SK-N-SH (cell line): Measurements from ENCODE around the gene PLEKHG2. TPM values are rescaled to one million over a fixed set of nuclear protein-coding genes. Genes with fewer than 3 reads are reported as not detected.

Experiments used
- CTCF ChIA-PET: fragments of 300-600, 350-600 bp; formaldehyde crosslinking; extraction: SDS; loops from one replicate; lab custom pipeline; 2021; lab: Yijun Ruan, JAX
- POLR2A ChIA-PET: fragments of 350-600 bp; sonication (Branson Sonifier 250); formaldehyde crosslinking; extraction: SDS; loops from one replicate; lab custom pipeline; 2020; ENCODE audit warnings: antibody characterized with exemption, inconsistent platforms; lab: Yijun Ruan, JAX
- DNase-seq: peaks from one replicate; pipeline ENCODE4 v3.0.0; 2012
- H2AFZ ChIP-seq: fragments of 200-600 bp; sonication (generic); 2 replicates; pipeline ENCODE4 v1.8.1; 2016; ENCODE audit warnings: antibody characterized with exemption, mild to moderate bottlenecking, low read depth
- H3F3A ChIP-seq: fragments of 200-600 bp; sonication (generic); replicated peaks from 2 replicates; pipeline ENCODE3; 2016; ENCODE audit warnings: antibody characterized with exemption, mild to moderate bottlenecking; ENCODE audit not compliant: insufficient read depth
- H3K27ac ChIP-seq, 2 experiments: fragments of 200-500 bp in 1 of 2; fragments of 200-600 bp in 1 of 2; sonication (Bioruptor generic) in 1 of 2; sonication (generic), shearing (Covaris generic) in 1 of 2; 2 replicates each; pipeline versions ENCODE4 v1.5.1 to v1.6.1; 2014 to 2016; ENCODE audit warnings: low read depth in 2 of 2, inconsistent platforms in 1 of 2, low read length in 1 of 2, mild to moderate bottlenecking in 1 of 2, mixed read lengths in 1 of 2
- H3K27me3 ChIP-seq: fragments of 200-600 bp; sonication (generic), shearing (Covaris generic); 2 replicates; pipeline ENCODE4 v1.6.1; 2016; ENCODE audit warnings: mixed run types; ENCODE audit not compliant: insufficient read depth
- H3K36me3 ChIP-seq, 2 experiments: fragments of 200-500 bp in 1 of 2; fragments of 200-600 bp in 1 of 2; sonication (Bioruptor generic) in 1 of 2; sonication (generic) in 1 of 2; replicated peaks in 1 of 2; 2 replicates each; pipeline versions ENCODE3 to v1.5.1; 2014 to 2016; ENCODE audit warnings: low read length in 1 of 2, mild to moderate bottlenecking in 1 of 2; ENCODE audit not compliant: insufficient read depth in 2 of 2, control insufficient read depth in 1 of 2
- H3K4me1 ChIP-seq, 2 experiments: fragments of 200-500 bp in 1 of 2; fragments of 200-600 bp in 1 of 2; sonication (Bioruptor generic) in 1 of 2; sonication (generic), shearing (Covaris generic) in 1 of 2; 2 replicates each; pipeline versions ENCODE4 v1.5.1 to v1.6.1; 2014 to 2016; ENCODE audit warnings: low read depth in 1 of 2, low read length in 1 of 2, mixed run types in 1 of 2; ENCODE audit not compliant: insufficient read depth in 2 of 2, control insufficient read depth in 1 of 2
- H3K4me2 ChIP-seq: fragments of 200-600 bp; sonication (generic), shearing (Covaris generic); 2 replicates; pipeline ENCODE4 v1.6.1; 2017; ENCODE audit warnings: mixed run types
- H3K4me3 ChIP-seq, 2 experiments: fragments of 200-500 bp in 1 of 2; fragments of 200-600 bp in 1 of 2; sonication (Bioruptor generic) in 1 of 2; sonication (generic), shearing (Covaris generic) in 1 of 2; 2 replicates each; pipeline versions ENCODE4 v1.5.1 to v1.8.1; 2014 to 2016; ENCODE audit warnings: low read depth in 2 of 2, inconsistent platforms in 1 of 2, low read length in 1 of 2, mild to moderate bottlenecking in 1 of 2, mixed read lengths in 1 of 2, moderate library complexity in 1 of 2
- H3K79me2 ChIP-seq: fragments of 200-600 bp; sonication (generic); 2 replicates; pipeline ENCODE4 v1.8.1; 2017; ENCODE audit warnings: mild to moderate bottlenecking; ENCODE audit not compliant: insufficient read depth
- H3K9ac ChIP-seq: fragments of 200-600 bp; sonication (generic); 2 replicates; pipeline ENCODE4 v1.6.1; 2017; ENCODE audit warnings: mixed run types
- H3K9me2 ChIP-seq: fragments of 200-600 bp; sonication (generic); 2 replicates; pipeline ENCODE4 v1.6.1; 2017; ENCODE audit warnings: mixed run types
- H3K9me3 ChIP-seq: fragments of 200-600 bp; sonication (generic); 2 replicates; pipeline ENCODE4 v1.6.1; 2017; ENCODE audit warnings: mixed run types, mild to moderate bottlenecking, moderate library complexity
- H4K20me1 ChIP-seq: fragments of 200-600 bp; sonication (generic); 2 replicates; pipeline ENCODE4 v1.6.1; 2017; ENCODE audit warnings: mild to moderate bottlenecking, mixed run types; ENCODE audit not compliant: insufficient read depth
- ELF1 ChIP-seq: IDR thresholded peaks from 2 replicates; pipeline ENCODE4 v1.4.0; 2012
- EP300 ChIP-seq, 2 experiments: IDR thresholded peaks; 2 replicates each; pipeline versions ENCODE4 v1.4.0 to v1.6.1; 2012; ENCODE audit warnings: borderline replicate concordance in 1 of 2, low read depth in 1 of 2, low read length in 1 of 2
- EZH2phosphoT487 ChIP-seq: fragments of 200-600 bp; sonication (generic); IDR thresholded peaks from 2 replicates; pipeline ENCODE4 v1.6.1; 2017; ENCODE audit warnings: low read depth, mixed run types, mild to moderate bottlenecking, antibody characterized with exemption, moderate library complexity, borderline replicate concordance
- FOSL2 ChIP-seq: IDR thresholded peaks from 2 replicates; pipeline ENCODE4 v1.4.0; 2012; ENCODE audit warnings: low read depth, mild to moderate bottlenecking, moderate library complexity, borderline replicate concordance
- FOXJ3 ChIP-seq: sonication (generic); formaldehyde crosslinking; IDR thresholded peaks from 2 replicates; pipeline ENCODE4 v1.5.1; 2020; ENCODE audit warnings: mild to moderate bottlenecking, missing genetic modification reagents
- FOXM1 ChIP-seq: IDR thresholded peaks from 2 replicates; pipeline ENCODE4 v1.4.0; 2012; ENCODE audit warnings: low read depth, mild to moderate bottlenecking
- GABPA ChIP-seq: IDR thresholded peaks from 2 replicates; pipeline ENCODE4 v1.4.0; 2012; ENCODE audit warnings: low read depth, mild to moderate bottlenecking
- GATA2 ChIP-seq: sonication (generic); formaldehyde crosslinking; IDR thresholded peaks from 2 replicates; pipeline ENCODE4 v1.5.0; 2020; ENCODE audit warnings: mild to moderate bottlenecking, missing genetic modification reagents
- MXI1 ChIP-seq: IDR thresholded peaks from 2 replicates; pipeline ENCODE4 v1.6.1; 2012; ENCODE audit warnings: mild to moderate bottlenecking, low read depth, low read length, improper control_type of control experiment
- NRF1 ChIP-seq: IDR thresholded peaks from 2 replicates; pipeline ENCODE4 v1.6.1; 2012; ENCODE audit warnings: low read depth, mild to moderate bottlenecking, low read length
- POLR2AphosphoS5 ChIP-seq: IDR thresholded peaks from 2 replicates; pipeline ENCODE4 v1.6.1; 2012; ENCODE audit warnings: low read depth, low read length
- RCOR1 ChIP-seq: fragments of 150-350 bp; IDR thresholded peaks from 2 replicates; pipeline ENCODE4 v1.6.1; 2017; ENCODE audit warnings: antibody characterized with exemption, low read length
- SIN3A ChIP-seq: IDR thresholded peaks from 2 replicates; pipeline ENCODE4 v1.6.1; 2012; ENCODE audit warnings: low read depth, mild to moderate bottlenecking, low read length, moderate library complexity, borderline replicate concordance
- TAF1 ChIP-seq: IDR thresholded peaks from 2 replicates; pipeline ENCODE4 v1.6.1; 2012; ENCODE audit warnings: low read depth, mild to moderate bottlenecking, low read length, moderate library complexity, borderline replicate concordance
- TCF12 ChIP-seq: IDR thresholded peaks from 2 replicates; pipeline ENCODE4 v1.4.0; 2012
- YY1 ChIP-seq: IDR thresholded peaks from 2 replicates; pipeline ENCODE4 v1.4.0; 2012; ENCODE audit warnings: low read depth, mild to moderate bottlenecking
- ZBTB33 ChIP-seq: IDR thresholded peaks from 2 replicates; pipeline ENCODE4 v1.4.0; 2012; ENCODE audit warnings: low read depth, borderline replicate concordance
- WGBS: methylation state at CpG from one replicate; pipeline ENCODE4 v1.1.6; 2017; ENCODE audit warnings: low lambda C conversion rate; 5-methylcytosine and 5-hydroxymethylcytosine counted together
- polyA plus RNA-seq, 3 experiments: library from polyadenylated mRNA; depleted of rRNA; stranded (reverse); fragments of >200 nt; gene quantifications; 2 replicates each; pipeline ENCODE4 v1.2.3, GENCODE V29; 2012
- TF ChIP-seq, protein P1 (sequence below): fragments of 150-350 bp; IDR thresholded peaks from 2 replicates; pipeline ENCODE4 v1.6.1; 2016; ENCODE audit warnings: mild to moderate bottlenecking, low read depth, low read length
- TF ChIP-seq, protein P2 (sequence below): IDR thresholded peaks from 2 replicates; pipeline ENCODE4 v1.4.0; 2012; ENCODE audit warnings: low read depth
- TF ChIP-seq, protein P3 (sequence below): IDR thresholded peaks from 2 replicates; pipeline ENCODE4; 2012
- TF ChIP-seq, protein P4 (sequence below): IDR thresholded peaks from 2 replicates; pipeline ENCODE4 v1.4.0; 2012; ENCODE audit warnings: low read depth, borderline replicate concordance

The PLEKHG2 gene
- polyA plus RNA-seq, 1 of the 3 experiments (the other 2 are of a cell fraction), result 13.6 TPM

DNA sequence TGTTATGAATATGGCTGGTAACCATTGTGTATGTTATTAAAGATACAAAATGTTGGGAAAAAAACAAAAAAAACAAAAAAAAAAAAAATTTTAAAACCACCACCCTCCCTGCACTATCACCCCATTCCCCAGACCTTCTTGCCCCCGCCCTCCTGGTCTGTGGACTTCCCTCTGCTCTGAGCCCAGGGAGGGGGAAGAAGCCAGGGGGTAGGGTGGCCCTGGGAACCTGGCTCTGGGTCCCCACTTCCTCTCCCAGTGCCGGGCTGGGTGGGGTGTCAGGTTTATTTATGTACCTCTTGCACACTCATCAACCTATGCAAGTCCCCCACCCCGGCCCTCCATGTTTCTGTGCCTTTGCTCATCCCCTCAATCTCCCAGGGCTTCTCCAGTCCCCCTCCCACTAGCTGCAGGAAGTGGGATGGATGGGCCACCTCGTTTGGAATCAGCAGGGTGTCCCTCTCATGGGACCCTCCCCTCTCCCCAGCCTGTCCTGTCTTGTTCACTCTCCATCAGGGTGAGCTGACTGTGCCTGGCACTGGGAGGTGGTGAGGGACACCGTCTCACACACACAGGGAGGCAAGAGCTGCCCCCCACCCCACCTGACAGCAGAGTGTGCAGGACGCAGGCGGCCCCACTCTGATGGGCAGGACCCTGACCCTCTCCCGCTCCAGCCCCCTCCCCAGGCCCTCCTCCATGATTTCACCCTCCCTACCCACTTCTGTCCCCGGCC is 27.5 kb upstream of the PLEKHG2 start:
- Histone ChIP-seq H3K27me3 (no peaks in the 10 kb centered on the region), H3K9me2 (no peaks in the 10 kb centered on the region), H2AFZ (no peak overlapping the region), H3K4me3 (no peak overlapping the region), H3K36me3 (peaks cover 42 to 80% of the 10 kb centered on the region in 2 experiments), H3K9ac (no peak overlapping the region), H3K9me3 (no peaks in the 10 kb centered on the region), H4K20me1 (no peaks in the 10 kb centered on the region), H3K4me2 (no peak overlapping the region), H3K79me2 (peaks cover 10% of the 10 kb centered on the region; the same call in 1 of the 2 replicates), H3K27ac (no peak overlapping the region), H3F3A (peaks cover 17% of the 10 kb centered on the region), H3K4me1 (peaks cover 4 to 9% of the 10 kb centered on the region in 2 experiments; a peak in 2 of 4 replicates)
- POLR2A ChIA-PET, result interaction anchor here (1.1 kb wide), 1 partner anchor 51 kb away, joined by 3 read pairs; the partner anchor contains the start of gene RPS16
- WGBS, result 84% methylated on average over 9 of the region's 9 CpGs
- TF ChIP-seq EP300 (IDR thresholded peaks at IDR 0.05; ENCODE audit: borderline replicate concordance in 1 of 2, low read depth in 1 of 2, low read length in 1 of 2) (no peak), POLR2AphosphoS5 (peak; percentile 32; the same call in 1 of the 2 replicates), FOXJ3 (CRISPR knock-in tag) (no peak)
- TF ChIP-seq, protein P1, sequence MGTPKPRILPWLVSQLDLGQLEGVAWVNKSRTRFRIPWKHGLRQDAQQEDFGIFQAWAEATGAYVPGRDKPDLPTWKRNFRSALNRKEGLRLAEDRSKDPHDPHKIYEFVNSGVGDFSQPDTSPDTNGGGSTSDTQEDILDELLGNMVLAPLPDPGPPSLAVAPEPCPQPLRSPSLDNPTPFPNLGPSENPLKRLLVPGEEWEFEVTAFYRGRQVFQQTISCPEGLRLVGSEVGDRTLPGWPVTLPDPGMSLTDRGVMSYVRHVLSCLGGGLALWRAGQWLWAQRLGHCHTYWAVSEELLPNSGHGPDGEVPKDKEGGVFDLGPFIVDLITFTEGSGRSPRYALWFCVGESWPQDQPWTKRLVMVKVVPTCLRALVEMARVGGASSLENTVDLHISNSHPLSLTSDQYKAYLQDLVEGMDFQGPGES, result no peak
- CTCF ChIA-PET, result interaction anchor here (1.2 kb wide), 1 partner anchor 15 kb away, joined by 3 read pairs; no protein-coding TSS in a partner anchor
- DNase-seq, result no peak

DNA sequence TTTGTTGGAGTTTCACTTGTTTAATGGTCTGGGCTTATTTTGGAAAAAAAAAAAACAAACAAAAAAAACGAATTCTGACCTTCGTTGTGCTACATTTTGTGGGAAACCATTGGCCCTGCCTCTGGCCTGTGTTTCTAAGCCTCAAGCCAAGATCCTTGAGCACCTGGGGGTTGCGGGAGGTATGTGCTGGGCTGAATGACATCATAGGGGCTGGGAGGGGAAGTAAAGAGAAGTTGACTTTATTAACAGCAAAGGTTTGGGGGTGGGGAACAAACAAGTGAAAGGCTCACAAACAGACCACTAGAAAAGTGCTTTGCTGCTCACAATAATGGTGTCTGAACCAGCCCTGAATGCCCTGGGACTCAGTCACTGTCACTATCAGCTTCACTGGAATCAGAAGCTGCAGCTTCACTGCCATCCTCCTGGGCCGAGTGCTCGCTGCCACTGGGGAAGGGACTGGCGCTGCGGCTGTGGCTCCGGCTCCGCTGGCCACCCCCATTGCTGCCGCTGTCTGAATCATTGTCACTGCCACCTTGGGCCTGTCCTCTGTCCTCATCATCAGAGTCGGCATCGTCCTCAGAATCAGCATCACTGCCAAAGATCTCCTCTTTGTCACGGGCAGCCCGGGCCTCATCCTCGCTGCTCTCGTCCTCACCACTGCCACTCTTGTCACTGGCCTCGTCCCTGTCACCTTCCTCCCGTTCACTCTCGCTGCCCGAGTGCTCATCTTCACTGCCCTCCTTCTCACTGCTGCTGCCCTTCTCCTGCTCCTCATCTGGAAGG is 26.6 kb upstream of the PLEKHG2 start:
- POLR2A ChIA-PET, result no interaction called here
- peaks cover 17% of the 10 kb centered on the region for H3F3A ChIP-seq
- peaks cover 38 to 72% of the 10 kb centered on the region in 2 experiments for H3K36me3 ChIP-seq
- WGBS, result 87% methylated on average over 20 of the region's 20 CpGs
- no peak for DNase-seq
- H3K27me3 ChIP-seq, result no peaks in the 10 kb centered on the region
- H3K9me3 ChIP-seq, result no peaks in the 10 kb centered on the region
- H3K79me2 ChIP-seq, result peaks cover 17% of the 10 kb centered on the region; the same call in 1 of the 2 replicates
- CTCF ChIA-PET, result interaction anchor here (1.1 to 1.2 kb wide), 2 partner anchors 16 to 26 kb away, joined by 3 read pairs; no protein-coding TSS in a partner anchor
- H3K4me1 ChIP-seq, result peaks cover 5 to 11% of the 10 kb centered on the region in 2 experiments; a peak in 2 of 4 replicates
- no peak overlapping the region for H3K4me3 ChIP-seq
- H3K9me2 ChIP-seq, result no peaks in the 10 kb centered on the region
- no peak overlapping the region for H3K4me2 ChIP-seq
- H3K27ac ChIP-seq, result no peak overlapping the region
- H4K20me1 ChIP-seq, result no peaks in the 10 kb centered on the region
- no peak overlapping the region for H3K9ac ChIP-seq
- H2AFZ ChIP-seq, result no peak overlapping the region
- TF ChIP-seq TAF1, result no peak
- TF ChIP-seq GATA2 (CRISPR knock-in tag), result no peak
- no peak for TF ChIP-seq YY1
- no peak for TF ChIP-seq GABPA
- TF ChIP-seq, protein P2, sequence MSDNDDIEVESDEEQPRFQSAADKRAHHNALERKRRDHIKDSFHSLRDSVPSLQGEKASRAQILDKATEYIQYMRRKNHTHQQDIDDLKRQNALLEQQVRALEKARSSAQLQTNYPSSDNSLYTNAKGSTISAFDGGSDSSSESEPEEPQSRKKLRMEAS, result no peak
- no peak for TF ChIP-seq FOXJ3 (CRISPR knock-in tag)
- TF ChIP-seq FOXM1, result no peak
- no peak for TF ChIP-seq ZBTB33
- TF ChIP-seq RCOR1, result no peak
- TF ChIP-seq NRF1, result no peak
- no peak for TF ChIP-seq SIN3A
- no peak for TF ChIP-seq FOSL2
- TF ChIP-seq, protein P3, sequence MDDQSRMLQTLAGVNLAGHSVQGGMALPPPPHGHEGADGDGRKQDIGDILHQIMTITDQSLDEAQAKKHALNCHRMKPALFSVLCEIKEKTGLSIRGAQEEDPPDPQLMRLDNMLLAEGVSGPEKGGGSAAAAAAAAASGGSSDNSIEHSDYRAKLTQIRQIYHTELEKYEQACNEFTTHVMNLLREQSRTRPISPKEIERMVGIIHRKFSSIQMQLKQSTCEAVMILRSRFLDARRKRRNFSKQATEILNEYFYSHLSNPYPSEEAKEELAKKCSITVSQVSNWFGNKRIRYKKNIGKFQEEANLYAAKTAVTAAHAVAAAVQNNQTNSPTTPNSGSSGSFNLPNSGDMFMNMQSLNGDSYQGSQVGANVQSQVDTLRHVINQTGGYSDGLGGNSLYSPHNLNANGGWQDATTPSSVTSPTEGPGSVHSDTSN, result no peak
- no peak for TF ChIP-seq EZH2phosphoT487
- TF ChIP-seq, protein P4, sequence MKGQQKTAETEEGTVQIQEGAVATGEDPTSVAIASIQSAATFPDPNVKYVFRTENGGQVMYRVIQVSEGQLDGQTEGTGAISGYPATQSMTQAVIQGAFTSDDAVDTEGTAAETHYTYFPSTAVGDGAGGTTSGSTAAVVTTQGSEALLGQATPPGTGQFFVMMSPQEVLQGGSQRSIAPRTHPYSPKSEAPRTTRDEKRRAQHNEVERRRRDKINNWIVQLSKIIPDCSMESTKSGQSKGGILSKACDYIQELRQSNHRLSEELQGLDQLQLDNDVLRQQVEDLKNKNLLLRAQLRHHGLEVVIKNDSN, result no peak
- TF ChIP-seq TCF12, result no peak
- TF ChIP-seq MXI1, result no peak
- TF ChIP-seq ELF1, result no peak
